GM18505 (cell line): ENCODE data around the gene CAPN12.

Source experiments
- ATAC-seq: cut with Tn5 transposase; IDR thresholded peaks from one replicate; pipeline ENCODE4 v1.9.1; 2021; ENCODE audit not compliant: unreplicated experiment
- POLR2A ChIP-seq: IDR thresholded peaks from 4 replicates; pipeline ENCODE4 v1.6.1; 2011; ENCODE audit warnings: borderline replicate concordance; ENCODE audit not compliant: insufficient read depth, insufficient read length; ENCODE audit errors: extremely low read depth

The CAPN12 gene

DNA sequence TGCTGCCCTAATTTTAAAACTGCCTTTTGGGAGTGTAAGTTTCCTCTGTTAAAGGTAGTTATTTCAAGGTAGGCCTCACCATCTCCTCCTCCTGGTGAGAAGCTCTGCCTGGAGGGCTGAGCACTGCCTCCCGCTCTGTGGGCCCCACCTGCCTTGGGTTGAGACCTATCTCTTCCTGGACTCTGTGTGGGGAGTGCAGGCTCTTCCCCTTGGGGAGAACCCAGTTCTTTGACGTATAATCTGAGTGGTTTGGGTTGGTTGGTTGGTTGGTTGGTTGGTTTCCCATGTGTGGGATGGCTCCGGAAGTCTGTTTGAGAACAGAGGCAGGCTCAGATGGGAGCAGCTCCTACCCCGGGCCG lies 57.8 kb downstream of the CAPN12 start:
- TF ChIP-seq POLR2A: peak; percentile 57
- ATAC-seq: no peak

DNA sequence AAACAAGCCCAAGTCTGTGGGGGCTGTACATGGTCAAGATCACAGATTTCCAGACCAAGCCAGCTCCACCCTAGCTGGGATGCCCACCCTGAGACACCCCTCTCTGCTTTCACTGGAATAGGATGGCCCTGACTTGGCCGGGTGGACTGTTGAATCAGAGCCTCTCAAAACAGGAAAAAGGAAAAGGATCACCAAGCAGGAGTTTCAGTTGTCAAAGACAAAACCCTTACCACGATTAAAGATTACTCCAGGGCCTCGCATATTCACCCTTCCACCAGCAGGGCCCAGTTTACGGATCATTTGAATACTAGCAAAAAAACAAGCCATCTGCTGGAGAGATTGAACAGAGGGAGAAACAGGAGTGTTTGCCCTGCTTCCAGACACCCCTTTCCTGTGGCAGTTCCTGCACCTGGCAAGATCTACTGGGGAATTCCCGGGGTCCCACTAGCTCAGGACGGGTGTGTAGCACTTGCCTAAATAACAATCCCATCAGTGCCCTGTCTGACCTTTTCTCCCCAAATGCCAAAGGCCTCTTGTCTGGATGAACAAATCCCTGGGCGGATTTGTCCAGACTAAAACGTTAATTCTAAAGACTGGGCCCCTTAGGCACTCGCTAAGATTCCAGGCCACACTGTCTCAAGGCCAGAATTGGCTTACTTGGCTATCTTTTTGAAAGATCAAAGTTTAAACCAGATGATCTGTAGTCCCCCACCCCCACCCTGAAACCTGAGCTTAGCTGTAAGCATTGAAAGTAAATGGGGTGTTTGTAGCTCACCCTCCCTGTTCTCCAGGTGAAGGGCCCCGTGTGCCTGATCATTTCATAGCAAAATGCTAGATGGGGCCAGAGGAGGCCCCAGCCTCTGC lies 58.4 kb downstream of the CAPN12 start:
- no peak for TF ChIP-seq POLR2A
- no peak for ATAC-seq

DNA sequence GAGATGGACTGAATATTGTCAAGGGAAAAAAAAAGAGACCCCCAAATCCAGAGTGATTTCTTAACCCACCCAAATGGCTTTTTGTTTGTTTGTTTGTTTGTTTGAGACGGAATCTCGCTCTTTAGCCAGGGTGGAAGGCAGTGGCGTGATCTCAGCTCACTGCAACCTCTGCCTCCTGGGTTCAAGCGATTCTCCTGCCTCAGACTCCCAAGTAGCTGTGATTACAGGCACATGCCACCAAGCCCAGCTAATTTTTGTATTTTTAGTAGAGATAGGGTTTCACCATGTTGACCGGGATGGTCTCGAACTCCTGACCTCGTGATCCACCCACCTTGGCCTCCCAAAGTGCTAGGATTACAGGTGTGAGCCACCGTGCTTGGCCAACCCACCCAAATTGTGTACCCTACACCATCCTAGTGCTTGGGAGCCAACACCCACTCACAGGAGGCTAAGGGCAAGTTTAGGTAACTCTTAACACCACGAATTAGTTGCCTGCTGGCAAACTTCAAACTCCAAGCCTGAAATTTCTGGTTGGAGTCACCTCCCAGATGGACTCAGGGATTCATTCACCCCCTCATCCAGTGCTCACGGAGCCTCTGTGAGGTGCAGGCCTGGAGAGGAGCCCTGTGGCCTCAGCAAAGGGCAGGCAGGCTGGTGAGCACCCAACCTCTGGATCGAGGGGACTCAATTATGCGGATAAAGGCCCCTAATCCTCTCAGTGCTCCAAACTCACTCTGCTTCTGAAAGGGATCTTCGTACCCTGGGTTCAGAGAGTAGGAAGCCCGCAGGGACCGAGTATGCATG lies 59.2 kb downstream of the CAPN12 start:
- no peak for ATAC-seq
- TF ChIP-seq POLR2A: no peak

DNA sequence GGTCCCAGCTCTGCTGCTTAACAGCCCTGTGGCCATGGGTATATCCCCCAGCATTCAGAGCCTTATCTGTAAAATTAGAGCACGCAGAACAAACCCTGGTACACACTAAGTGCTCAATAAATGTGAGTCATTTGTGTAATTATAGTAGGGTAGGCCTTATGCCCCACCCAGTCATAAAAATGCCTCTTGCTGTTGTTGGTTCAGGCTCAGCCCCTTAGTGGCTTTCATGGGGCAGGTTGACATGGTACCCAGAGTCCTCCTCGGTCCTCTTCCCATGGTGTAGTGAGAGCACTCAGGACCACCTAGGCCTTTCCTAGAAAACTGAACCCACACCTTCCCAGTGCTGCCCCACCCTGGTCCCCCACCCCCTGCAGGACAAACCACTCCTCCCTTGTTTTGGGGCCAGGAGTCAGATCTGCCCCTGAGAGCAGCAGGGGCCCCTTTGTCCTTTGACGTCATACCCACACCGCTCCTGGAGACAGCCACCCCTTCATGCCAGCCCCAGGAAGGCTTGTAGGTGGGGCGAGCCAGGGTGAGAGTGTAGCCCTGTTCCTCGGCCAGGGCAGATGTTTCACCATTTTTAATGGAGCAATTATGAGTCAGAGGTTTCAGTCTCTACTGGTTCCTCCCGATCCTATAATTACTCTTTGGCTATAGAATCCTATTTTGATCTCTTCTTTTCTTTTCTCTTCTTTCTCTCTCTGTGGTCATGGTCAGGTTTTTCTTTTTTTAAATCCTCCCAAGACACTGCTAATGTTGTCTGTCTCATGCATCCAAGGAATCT lies 60.0 kb downstream of the CAPN12 start:
- TF ChIP-seq POLR2A: no peak

DNA sequence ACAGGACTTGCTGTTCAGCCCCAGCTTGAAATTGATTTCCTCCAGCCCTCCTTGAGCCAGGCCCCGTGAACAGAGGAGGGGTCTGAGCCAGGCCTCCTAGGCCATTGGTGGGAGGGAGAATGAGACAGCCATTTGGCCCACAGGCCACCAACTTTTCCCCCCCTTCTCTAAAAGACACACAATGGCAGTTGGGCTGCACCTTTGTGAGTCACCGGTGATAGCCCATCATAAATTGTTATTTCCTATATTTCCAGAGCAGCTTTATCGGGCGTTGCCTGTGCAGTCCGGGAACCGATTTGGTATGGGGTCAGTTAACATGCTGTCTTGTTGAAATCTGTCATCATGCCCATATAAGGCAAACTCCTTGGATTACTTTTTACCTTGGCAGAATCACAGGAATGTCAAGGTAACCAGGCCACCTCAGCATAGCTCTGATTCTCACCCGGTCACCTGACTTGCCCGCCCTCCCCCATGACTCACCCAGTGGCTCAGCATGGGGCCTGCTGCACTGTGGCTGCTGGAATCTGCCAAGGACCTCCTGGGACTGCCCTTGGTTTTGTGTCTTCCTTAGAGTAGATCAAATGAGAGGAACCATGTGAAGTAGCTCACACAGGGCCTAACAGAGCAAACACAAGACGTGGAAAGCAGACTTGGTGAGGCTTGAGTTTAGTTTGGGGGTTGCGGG lies 60.7 kb downstream of the CAPN12 start:
- ATAC-seq: no peak
- TF ChIP-seq POLR2A: no peak

More for the DNA sequence above, 60.0 kb downstream of the CAPN12 start:
- no peak for ATAC-seq

DNA sequence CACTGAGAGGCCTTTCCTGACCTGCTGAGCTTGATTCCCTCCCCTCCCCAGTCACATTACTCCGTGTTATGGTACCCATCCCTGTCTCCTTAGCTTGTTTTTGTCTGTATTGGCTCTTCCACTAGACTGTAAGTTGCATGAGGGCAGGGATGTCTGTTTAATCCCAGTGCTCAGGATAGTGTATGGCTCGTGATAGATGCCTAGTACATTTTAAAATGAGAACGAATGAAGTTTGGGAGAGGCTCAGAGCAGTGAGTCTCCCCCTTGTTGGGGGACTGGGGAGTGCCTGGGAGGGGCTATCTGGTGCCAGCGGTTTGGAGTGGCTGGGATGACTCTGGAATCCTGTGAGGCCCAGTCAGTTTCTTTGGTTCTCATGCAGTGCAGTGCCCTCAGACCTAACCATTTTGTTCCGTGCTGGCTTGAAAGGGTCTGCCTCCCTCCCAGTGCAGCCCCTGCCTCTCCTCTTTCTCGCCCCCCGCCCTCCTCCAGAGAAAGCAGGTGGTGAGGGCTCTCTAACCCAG lies 61.3 kb downstream of the CAPN12 start:
- TF ChIP-seq POLR2A: no peak
- no peak for ATAC-seq

DNA sequence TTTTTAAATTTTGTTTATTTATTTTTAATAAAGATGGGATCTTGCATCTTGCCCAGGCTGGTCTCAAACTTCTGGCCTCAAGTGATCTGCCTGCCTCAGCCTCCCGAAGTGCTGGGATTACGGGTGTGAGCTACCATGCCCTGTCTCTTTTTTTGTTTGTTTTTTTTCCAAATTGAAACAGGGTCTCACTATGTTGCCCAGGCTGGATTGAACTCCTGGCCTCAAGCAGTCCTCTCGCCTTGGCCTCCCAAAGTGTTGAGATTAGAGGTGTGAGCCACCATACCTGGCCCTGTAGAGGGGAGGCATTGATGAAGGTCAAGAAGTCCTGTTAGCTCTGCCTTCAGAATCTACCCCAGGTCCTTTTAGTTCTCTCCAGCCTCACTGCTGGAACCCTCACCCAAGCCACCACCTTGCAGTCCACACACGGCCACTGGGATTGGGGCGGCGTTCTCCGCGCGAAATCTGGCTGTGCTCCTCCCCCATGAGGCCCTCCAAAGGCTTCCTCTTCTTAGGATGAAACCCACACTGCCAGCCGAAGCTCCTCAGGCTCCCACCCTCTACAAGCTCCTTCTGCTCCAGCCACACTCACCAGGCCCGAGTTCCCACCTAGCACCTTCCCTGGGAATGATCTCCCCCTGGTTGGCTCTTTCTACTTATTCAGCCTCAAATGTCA lies 61.9 kb downstream of the CAPN12 start:
- no peak for TF ChIP-seq POLR2A
- no peak for ATAC-seq
